ENCODE measurements around the gene SLC12A7.

DNA sequence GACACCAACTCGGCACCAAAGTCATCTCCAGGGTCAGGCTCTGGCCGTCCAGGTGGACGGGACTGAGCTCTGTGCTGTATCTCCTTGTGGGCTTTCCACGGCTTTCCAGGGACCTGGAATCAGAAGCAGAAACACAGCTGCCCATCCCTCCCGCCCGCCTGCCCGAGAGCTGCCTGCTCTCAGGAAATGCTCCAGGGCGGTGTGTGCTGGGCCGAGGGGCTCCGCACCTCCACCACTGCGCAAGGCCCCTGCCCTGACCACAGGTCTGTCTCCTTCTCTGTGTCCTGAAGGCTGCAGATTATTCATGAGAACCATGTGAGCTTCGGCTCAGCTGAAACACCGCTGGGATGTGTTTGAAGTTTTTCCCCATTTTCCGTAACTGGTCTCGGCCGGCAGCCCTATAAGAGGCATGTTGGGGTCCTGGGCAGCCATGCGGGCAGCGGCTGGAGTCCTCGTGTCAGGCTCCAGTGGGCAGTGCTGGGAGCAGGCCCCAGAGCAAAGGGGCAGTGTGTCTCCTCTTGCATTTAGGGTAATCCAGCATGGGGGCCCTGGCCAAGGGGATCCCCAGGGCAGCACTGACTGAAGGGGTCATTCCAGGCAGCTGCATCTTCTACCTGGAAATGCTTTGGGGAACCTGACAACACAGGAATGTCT lies 80.4 kb downstream of the SLC12A7 start:
- no peak for TF ChIP-seq HDGF (IDR thresholded peaks at IDR 0.05)
- no peak for TF ChIP-seq MXI1 (IDR thresholded peaks at IDR 0.05; ENCODE audit: low read depth, low read length)
- TF ChIP-seq, protein P1, sequence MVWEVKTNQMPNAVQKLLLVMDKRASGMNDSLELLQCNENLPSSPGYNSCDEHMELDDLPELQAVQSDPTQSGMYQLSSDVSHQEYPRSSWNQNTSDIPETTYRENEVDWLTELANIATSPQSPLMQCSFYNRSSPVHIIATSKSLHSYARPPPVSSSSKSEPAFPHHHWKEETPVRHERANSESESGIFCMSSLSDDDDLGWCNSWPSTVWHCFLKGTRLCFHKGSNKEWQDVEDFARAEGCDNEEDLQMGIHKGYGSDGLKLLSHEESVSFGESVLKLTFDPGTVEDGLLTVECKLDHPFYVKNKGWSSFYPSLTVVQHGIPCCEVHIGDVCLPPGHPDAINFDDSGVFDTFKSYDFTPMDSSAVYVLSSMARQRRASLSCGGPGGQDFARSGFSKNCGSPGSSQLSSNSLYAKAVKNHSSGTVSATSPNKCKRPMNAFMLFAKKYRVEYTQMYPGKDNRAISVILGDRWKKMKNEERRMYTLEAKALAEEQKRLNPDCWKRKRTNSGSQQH (CRISPR knock-in tag; IDR thresholded peaks at IDR 0.05) = no peak
- TF ChIP-seq CTCF (IDR thresholded peaks at IDR 0.05 in 2 of 3, conservative IDR thresholded peaks at IDR 0.05 in 1 of 3; ENCODE audit: insufficient read depth in 2 of 3, low read depth in 1 of 3, low read length in 3 of 3) = no peak
- TF ChIP-seq, protein P2, sequence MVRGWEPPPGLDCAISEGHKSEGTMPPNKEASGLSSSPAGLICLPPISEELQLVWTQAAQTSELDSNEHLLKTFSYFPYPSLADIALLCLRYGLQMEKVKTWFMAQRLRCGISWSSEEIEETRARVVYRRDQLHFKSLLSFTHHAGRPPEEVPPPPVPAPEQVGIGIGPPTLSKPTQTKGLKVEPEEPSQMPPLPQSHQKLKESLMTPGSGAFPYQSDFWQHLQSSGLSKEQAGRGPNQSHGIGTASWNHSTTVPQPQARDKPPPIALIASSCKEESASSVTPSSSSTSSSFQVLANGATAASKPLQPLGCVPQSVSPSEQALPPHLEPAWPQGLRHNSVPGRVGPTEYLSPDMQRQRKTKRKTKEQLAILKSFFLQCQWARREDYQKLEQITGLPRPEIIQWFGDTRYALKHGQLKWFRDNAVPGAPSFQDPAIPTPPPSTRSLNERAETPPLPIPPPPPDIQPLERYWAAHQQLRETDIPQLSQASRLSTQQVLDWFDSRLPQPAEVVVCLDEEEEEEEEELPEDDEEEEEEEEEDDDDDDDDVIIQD (CRISPR knock-in tag; IDR thresholded peaks at IDR 0.05) = no peak
- TF ChIP-seq JUND (IDR thresholded peaks at IDR 0.05; ENCODE audit: borderline replicate concordance, low read depth, low read length) = no peak
- no peak for TF ChIP-seq JUND (tag; IDR thresholded peaks at IDR 0.05; ENCODE audit: borderline replicate concordance, low read depth, low read length)

Measured in K562 (cell line).